ENCODE results near the gene R3HCC1L. TPM values are rescaled to one million over a fixed set of nuclear protein-coding genes. Genes with fewer than 3 reads are reported as not detected.

Gene R3HCC1L
- total RNA-seq, 1 donor from 2014 or later, result 14.4 TPM

DNA sequence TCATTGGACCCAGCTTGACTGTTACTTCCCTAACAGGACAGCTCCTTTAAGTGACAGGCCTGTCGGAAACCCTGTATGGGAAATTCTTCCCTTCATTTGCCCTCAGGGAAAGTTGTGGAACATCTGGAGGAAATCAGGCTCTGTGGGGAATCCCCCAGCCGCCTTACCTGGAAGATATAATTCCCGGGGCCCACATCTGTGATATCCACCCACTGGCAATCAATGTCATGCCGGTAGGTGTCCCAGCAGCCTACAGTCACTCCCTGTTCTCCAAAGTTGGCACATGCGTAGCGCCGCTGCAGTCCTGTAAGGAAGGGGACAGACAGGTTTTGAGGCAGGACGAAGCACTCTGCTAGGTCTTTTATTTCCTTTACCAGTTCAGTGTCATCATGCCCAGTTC is 116.9 kb downstream of the R3HCC1L start:
- Histone ChIP-seq H3K4me3 (no peak overlapping the region), H3K9me3 (no peaks in the 10 kb centered on the region), H3K27ac (no peak overlapping the region), H3K27me3 (ENCODE audit: low read depth) (no peaks in the 10 kb centered on the region), H3K36me3 (peaks cover 63% of the 10 kb centered on the region), H3K4me1 (no peaks in the 10 kb centered on the region)
- TF ChIP-seq, protein P1, sequence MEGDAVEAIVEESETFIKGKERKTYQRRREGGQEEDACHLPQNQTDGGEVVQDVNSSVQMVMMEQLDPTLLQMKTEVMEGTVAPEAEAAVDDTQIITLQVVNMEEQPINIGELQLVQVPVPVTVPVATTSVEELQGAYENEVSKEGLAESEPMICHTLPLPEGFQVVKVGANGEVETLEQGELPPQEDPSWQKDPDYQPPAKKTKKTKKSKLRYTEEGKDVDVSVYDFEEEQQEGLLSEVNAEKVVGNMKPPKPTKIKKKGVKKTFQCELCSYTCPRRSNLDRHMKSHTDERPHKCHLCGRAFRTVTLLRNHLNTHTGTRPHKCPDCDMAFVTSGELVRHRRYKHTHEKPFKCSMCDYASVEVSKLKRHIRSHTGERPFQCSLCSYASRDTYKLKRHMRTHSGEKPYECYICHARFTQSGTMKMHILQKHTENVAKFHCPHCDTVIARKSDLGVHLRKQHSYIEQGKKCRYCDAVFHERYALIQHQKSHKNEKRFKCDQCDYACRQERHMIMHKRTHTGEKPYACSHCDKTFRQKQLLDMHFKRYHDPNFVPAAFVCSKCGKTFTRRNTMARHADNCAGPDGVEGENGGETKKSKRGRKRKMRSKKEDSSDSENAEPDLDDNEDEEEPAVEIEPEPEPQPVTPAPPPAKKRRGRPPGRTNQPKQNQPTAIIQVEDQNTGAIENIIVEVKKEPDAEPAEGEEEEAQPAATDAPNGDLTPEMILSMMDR (IDR thresholded peaks at IDR 0.05), result no peak
- ATAC-seq (no peak), DNase-seq (no peak)
- intact Hi-C loops (cut with DNase I), result no loop called here

DNA sequence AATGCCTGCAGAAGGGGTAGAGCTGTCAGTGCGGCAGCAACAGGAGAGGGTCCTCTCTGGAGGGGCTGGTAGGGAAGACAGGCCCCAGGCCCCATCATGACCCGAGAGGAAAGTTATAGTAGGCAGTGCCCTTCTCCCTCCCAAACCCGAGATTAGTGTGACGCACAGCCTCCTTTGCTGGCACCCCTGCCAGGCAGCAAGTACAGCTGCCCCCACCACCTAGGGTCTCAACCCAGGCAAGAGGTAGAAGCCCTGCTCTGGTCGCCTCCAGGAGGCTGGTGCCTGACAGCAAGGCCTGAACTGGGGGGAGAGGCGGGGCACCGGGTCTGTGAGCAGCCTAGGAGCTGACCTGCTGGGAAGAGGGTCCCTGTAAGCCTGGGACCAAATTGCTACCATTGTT is 118.0 kb downstream of the R3HCC1L start:
- H3K27me3 ChIP-seq (ENCODE audit: low read depth), result no peaks in the 10 kb centered on the region
- H3K27ac ChIP-seq, result no peak overlapping the region
- DNase-seq (no peak), ATAC-seq (no peak)
- H3K36me3 ChIP-seq, result peaks cover 55% of the 10 kb centered on the region
- H3K9me3 ChIP-seq, result no peaks in the 10 kb centered on the region
- no peak overlapping the region for H3K4me3 ChIP-seq
- intact Hi-C loops (cut with DNase I), result no loop called here
- TF ChIP-seq, protein P1 (IDR thresholded peaks at IDR 0.05), result no peak
- H3K4me1 ChIP-seq, result no peaks in the 10 kb centered on the region

DNA sequence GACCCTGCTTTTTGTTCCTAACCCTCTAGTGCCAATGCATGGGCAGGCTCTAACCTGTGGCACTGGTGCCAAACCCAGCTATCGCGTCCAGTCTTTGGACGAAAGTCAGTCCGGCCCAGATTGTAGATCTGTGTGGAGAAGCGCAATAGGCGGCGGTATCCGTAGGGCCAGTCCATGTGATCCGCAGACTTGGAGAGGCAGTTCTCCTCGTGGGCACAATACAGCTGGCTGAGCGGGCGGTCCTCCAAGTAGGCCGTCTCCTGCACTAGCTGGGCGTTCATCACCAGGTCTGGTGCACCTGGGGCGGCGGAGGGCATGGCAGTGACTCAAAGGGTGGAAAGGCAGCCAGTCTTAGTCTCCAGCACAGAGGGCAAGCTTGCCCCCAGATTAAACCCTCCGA is 119.0 kb downstream of the R3HCC1L start:
- ATAC-seq (no peak), DNase-seq (no peak)
- Histone ChIP-seq H3K36me3 (peaks cover 45% of the 10 kb centered on the region), H3K27ac (no peak overlapping the region), H3K27me3 (ENCODE audit: low read depth) (no peaks in the 10 kb centered on the region), H3K9me3 (no peaks in the 10 kb centered on the region), H3K4me1 (no peaks in the 10 kb centered on the region), H3K4me3 (no peak overlapping the region)
- intact Hi-C loops (cut with DNase I), result no loop called here
- TF ChIP-seq, protein P1 (IDR thresholded peaks at IDR 0.05), result no peak

DNA sequence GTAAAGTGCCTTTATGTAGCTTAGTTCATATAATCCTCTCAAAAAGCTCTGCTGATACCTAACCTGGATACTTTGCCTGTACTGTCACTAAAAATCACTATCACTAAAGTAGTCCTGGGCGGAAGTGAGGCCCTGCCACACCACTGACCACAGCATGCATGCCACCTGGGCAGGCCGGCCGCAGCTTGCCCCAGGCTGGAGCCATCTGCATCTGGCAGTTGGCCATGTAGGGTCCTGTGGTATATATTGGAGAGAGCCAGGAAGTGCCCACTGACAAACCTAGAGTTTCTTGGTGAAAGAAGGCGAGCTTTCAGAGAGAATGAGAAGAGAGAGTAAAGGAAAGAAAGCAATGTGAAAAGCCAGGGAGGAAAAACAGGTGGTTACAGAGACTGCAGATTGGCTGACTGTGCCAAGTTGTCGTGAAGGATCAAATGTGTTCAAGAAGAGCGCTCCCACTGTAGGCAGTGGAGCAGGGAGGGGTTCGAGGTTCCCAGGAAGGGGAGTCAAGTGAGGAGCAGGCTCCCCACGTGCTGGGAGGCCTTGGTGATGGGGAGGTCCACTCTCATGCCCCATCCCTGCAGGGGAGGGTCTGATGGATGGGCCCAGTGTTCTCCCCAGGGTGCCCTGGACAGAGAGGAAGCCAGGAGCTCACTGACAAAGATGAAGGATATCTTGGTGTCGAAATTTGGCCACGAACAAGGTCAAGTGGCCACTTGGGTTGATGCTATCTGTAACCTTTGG is 119.9 kb downstream of the R3HCC1L start:
- ATAC-seq (no peak), DNase-seq (no peak)
- Histone ChIP-seq H3K36me3 (peaks cover 37% of the 10 kb centered on the region), H3K4me1 (no peaks in the 10 kb centered on the region), H3K27me3 (ENCODE audit: low read depth) (no peaks in the 10 kb centered on the region), H3K9me3 (no peaks in the 10 kb centered on the region), H3K27ac (no peak overlapping the region), H3K4me3 (no peak overlapping the region)
- TF ChIP-seq, protein P1 (IDR thresholded peaks at IDR 0.05), result no peak
- intact Hi-C loops (cut with DNase I), result no loop called here

DNA sequence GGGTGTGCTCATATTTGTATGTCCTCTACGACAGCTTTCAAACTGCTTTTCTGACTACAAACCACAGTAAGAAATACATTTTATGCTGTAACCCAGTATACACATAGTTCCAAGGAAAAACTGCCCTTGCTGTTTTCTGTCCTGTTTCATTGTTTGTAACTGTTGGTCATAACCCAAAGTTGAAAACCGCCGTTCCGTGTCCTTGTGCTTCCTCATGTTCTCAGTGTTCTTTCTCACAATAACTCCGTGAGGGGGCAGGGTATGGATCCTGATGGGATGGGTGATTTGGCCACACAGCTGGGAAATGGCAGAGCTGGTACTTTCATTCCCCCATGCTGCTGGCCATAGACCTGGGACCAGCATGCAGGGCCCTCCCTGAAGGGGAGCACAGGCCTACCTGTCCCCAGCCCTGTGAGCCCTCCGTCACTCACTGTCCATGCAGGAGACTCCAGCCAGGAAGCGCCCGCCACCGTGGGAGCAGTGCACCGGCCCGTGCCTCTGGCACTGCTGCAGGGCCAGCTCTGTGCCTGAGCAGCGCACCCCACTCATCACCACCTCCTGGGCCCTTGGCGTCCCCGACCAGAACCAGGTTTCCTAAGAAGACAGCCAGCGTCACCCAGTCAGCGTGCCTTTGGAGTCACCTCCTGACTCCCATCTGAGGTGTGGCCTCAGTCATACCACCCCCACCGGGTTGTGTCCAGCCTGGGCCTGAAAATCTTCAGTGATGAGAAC is 120.9 kb downstream of the R3HCC1L start:
- H3K4me1 ChIP-seq, result peaks cover 2% of the 10 kb centered on the region
- H3K27ac ChIP-seq, result no peak overlapping the region
- no peaks in the 10 kb centered on the region for H3K9me3 ChIP-seq
- DNase-seq (no peak), ATAC-seq (no peak)
- H3K4me3 ChIP-seq, result no peak overlapping the region
- TF ChIP-seq, protein P1 (IDR thresholded peaks at IDR 0.05), result no peak
- no peaks in the 10 kb centered on the region for H3K27me3 ChIP-seq (ENCODE audit: low read depth)
- peaks cover 28% of the 10 kb centered on the region for H3K36me3 ChIP-seq
- intact Hi-C loops (cut with DNase I), result no loop called here

All from lower lobe of right lung (tissue), 2 donors.